GM21528 (cell line): Measurements from ENCODE around the gene DPF3.

Experiments used
- ATAC-seq: cut with Tn5 transposase; IDR thresholded peaks from one replicate; pipeline ENCODE4 v1.9.1; 2021; ENCODE audit warnings: mild to moderate bottlenecking, moderate library complexity; ENCODE audit not compliant: unreplicated experiment, low FRiP score

The DPF3 gene

GRCh38 chr14:72726444-72726843 is 167.5 kb downstream of the DPF3 start:
- no peak for ATAC-seq

- ATAC-seq, result no peak
These were observed 169.9 kb downstream of the DPF3 start for GRCh38 chr14:72723858-72724530.

- no peak for ATAC-seq
These were observed 171.6 kb downstream of the DPF3 start for GRCh38 chr14:72722201-72722785.

- no peak for ATAC-seq
These were observed 172.8 kb downstream of the DPF3 start for GRCh38 chr14:72721083-72721482.

GRCh38 chr14:72717220-72717619 is 176.7 kb downstream of the DPF3 start:
- no peak for ATAC-seq

GRCh38 chr14:72716476-72716875 is 177.4 kb downstream of the DPF3 start:
- no peak for ATAC-seq

GRCh38 chr14:72715850-72716228 is 178.1 kb downstream of the DPF3 start:
- ATAC-seq, result no peak

GRCh38 chr14:72715215-72715849 is 178.6 kb downstream of the DPF3 start:
- ATAC-seq, result no peak

GRCh38 chr14:72714871-72715214 is 179.1 kb downstream of the DPF3 start:
- ATAC-seq, result no peak

- ATAC-seq, result no peak
These were observed 179.8 kb downstream of the DPF3 start for GRCh38 chr14:72714094-72714493.

- no peak for ATAC-seq
These were observed 182.0 kb downstream of the DPF3 start for GRCh38 chr14:72711936-72712335.

- no peak for ATAC-seq
These were observed 183.8 kb downstream of the DPF3 start for GRCh38 chr14:72709916-72710611.

- no peak for ATAC-seq
These were observed 185.0 kb downstream of the DPF3 start for GRCh38 chr14:72708708-72709475.

GRCh38 chr14:72708222-72708621 is 185.7 kb downstream of the DPF3 start:
- ATAC-seq, result no peak

- ATAC-seq, result no peak
These were observed 187.4 kb downstream of the DPF3 start for GRCh38 chr14:72706485-72706884.

- no peak for ATAC-seq
These were observed 189.4 kb downstream of the DPF3 start for GRCh38 chr14:72704502-72704901.

- ATAC-seq, result no peak
These were observed 192.3 kb downstream of the DPF3 start for GRCh38 chr14:72701605-72702004.

GRCh38 chr14:72701237-72701565 is 192.7 kb downstream of the DPF3 start:
- ATAC-seq, result no peak

GRCh38 chr14:72700338-72701236 is 193.3 kb downstream of the DPF3 start:
- no peak for ATAC-seq

GRCh38 chr14:72699852-72700257 is 194.0 kb downstream of the DPF3 start:
- no peak for ATAC-seq
